RWPE2 (cell line): ENCODE data around the gene IFT22.
"Not testable (repeated sequence)": the region's sequence is repeated elsewhere in the genome, so short reads cannot be mapped to it uniquely, and the experiment has no call there.

Experiments
- ATAC-seq: fragments of 200-7000 bp; cut with Tn5 transposase; 3 replicates; pipeline ENCODE4 v1.9.1; 2021; ENCODE audit warnings: low read depth
- DNase-seq: peaks from one replicate; pipeline ENCODE4 v3.0.0-alpha.2; 2020; ENCODE audit warnings: low spot score
- H3K27ac ChIP-seq: fragments of 450-650 bp; 2 replicates; pipeline ENCODE4 v1.5.1; 2017; ENCODE audit warnings: mild to moderate bottlenecking; ENCODE audit not compliant: poor library complexity, severe bottlenecking
- H3K27me3 ChIP-seq: fragments of 250-450 bp; sonication (Bioruptor Pico); 2 replicates; pipeline ENCODE4 v1.5.1; 2021; ENCODE audit warnings: mild to moderate bottlenecking, moderate library complexity; ENCODE audit not compliant: insufficient read depth, poor library complexity, severe bottlenecking
- H3K36me3 ChIP-seq: fragments of 250-450 bp; sonication (Bioruptor Pico); 2 replicates; pipeline ENCODE4 v1.5.1; 2020; ENCODE audit warnings: low read depth, mild to moderate bottlenecking, moderate library complexity
- H3K4me1 ChIP-seq: fragments of 250-450 bp; sonication (Bioruptor Pico); 2 replicates; pipeline ENCODE4 v1.5.1; 2021; ENCODE audit warnings: mild to moderate bottlenecking, moderate library complexity; ENCODE audit not compliant: insufficient read depth, poor library complexity, severe bottlenecking
- H3K4me3 ChIP-seq: fragments of 250-450 bp; sonication (Bioruptor Pico); 2 replicates; pipeline ENCODE4 v1.5.1; 2021; ENCODE audit warnings: mild to moderate bottlenecking, moderate library complexity; ENCODE audit not compliant: severe bottlenecking
- H3K9me3 ChIP-seq: fragments of 250-450 bp; sonication (Bioruptor Pico); 2 replicates; pipeline ENCODE4 v1.5.1; 2021; ENCODE audit warnings: mild to moderate bottlenecking, moderate library complexity; ENCODE audit not compliant: severe bottlenecking
- TF ChIP-seq, protein P1 (sequence below): fragments of 450-650 bp; IDR thresholded peaks from one replicate; pipeline ENCODE4 v1.5.1; 2017; ENCODE audit warnings: mild to moderate bottlenecking, moderate library complexity; ENCODE audit not compliant: poor library complexity, severe bottlenecking

IFT22 gene

DNA sequence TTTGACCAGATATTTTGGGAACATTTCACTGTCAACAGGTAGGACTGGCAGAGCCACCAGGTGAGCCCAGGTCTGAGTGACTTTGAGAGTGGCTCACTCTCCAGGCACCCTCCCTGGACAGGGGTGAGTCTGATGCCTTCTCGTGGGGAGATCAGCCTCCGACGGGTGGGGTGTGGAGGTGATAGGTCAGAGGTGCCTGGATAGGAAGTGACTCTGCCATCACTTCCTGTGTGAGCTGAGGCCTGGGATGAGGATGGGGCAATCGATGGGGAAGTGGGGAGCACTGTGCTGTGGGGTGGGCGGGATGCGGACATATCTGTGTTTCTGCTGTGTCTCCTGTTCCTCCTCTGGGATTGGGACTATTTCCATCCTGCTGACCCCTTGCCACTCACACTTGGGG, 34.6 kb downstream of the IFT22 start:
- Histone ChIP-seq H3K27ac (no peak overlapping the region), H3K4me3 (no peak overlapping the region), H3K36me3 (no peaks in the 10 kb centered on the region), H3K27me3 (no peaks in the 10 kb centered on the region), H3K9me3 (no peaks in the 10 kb centered on the region), H3K4me1 (no peaks in the 10 kb centered on the region)
- DNase-seq (no peak), ATAC-seq (no peak)
- TF ChIP-seq, protein P1, sequence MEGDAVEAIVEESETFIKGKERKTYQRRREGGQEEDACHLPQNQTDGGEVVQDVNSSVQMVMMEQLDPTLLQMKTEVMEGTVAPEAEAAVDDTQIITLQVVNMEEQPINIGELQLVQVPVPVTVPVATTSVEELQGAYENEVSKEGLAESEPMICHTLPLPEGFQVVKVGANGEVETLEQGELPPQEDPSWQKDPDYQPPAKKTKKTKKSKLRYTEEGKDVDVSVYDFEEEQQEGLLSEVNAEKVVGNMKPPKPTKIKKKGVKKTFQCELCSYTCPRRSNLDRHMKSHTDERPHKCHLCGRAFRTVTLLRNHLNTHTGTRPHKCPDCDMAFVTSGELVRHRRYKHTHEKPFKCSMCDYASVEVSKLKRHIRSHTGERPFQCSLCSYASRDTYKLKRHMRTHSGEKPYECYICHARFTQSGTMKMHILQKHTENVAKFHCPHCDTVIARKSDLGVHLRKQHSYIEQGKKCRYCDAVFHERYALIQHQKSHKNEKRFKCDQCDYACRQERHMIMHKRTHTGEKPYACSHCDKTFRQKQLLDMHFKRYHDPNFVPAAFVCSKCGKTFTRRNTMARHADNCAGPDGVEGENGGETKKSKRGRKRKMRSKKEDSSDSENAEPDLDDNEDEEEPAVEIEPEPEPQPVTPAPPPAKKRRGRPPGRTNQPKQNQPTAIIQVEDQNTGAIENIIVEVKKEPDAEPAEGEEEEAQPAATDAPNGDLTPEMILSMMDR: no peak

DNA sequence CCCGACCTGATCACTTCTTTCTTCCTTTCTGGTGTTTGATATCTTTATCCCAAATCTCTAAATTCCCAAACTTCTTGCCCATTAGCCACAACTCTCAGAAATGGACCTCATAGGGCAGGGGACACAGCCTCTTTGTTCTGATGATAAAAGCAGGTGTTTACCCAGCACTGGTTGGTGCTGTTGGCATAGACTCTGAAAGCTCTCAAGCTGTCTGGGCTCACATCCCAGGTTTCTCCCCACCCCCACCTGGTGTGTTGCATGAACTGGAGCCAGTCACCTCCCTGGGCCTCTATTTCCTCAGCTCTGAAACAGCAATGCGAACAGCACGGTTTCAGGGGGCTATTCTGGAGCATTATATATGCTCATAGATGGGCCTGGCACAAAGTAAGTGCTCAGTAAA, 35.7 kb downstream of the IFT22 start:
- DNase-seq, H3K9me3 ChIP-seq, ATAC-seq, H3K36me3 ChIP-seq, H3K27ac ChIP-seq, H3K4me1 ChIP-seq, H3K4me3 ChIP-seq, H3K27me3 ChIP-seq: not testable (repeated sequence)

DNA sequence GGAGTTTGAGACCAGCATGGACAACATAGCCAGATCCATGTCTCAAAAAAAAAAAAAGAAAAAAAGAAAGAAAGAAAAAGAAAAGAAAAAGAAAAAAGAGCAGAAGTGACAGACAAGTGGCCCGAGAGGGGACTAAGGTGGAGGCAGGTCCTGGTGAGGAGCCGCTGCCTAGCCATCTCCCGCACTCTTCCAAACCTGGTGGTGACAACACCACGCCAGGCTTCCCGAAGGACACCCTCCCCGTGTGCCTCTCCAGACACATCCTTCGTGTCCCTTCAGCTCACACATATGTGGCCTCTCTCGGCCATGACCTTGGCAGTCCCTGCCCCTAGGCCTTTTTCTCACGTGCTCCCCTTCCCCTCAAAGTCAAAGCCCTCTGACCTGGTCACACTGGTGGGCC, 36.4 kb downstream of the IFT22 start:
- TF ChIP-seq, protein P1: no peak
- Histone ChIP-seq H3K4me1 (no peaks in the 10 kb centered on the region), H3K36me3 (no peaks in the 10 kb centered on the region), H3K27me3 (no peaks in the 10 kb centered on the region), H3K9me3 (no peaks in the 10 kb centered on the region), H3K27ac (no peak overlapping the region), H3K4me3 (no peak overlapping the region)
- no peak for ATAC-seq
- no peak for DNase-seq

DNA sequence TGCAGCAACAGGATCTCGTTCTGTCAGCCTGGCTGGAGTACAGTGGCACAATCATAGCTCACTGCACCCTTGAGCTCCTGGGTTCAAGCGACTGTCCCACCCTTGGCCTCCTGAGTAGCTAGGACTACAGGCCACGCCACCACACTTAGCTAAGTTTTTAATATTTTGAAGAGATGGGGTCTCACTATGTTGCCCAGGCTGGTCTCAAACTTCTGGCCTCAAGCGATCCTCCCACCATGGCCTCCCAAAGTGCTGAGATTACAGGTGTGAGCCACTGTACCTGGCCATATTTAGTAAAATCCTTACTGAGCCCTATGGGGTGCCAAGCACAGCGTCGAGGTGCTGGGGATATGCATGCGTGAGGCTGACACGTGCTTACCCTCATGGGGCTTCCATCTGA, 40.7 kb downstream of the IFT22 start:
- not testable (repeated sequence) for H3K4me1 ChIP-seq, H3K9me3 ChIP-seq, H3K4me3 ChIP-seq, DNase-seq, H3K27ac ChIP-seq, H3K27me3 ChIP-seq, H3K36me3 ChIP-seq, ATAC-seq

DNA sequence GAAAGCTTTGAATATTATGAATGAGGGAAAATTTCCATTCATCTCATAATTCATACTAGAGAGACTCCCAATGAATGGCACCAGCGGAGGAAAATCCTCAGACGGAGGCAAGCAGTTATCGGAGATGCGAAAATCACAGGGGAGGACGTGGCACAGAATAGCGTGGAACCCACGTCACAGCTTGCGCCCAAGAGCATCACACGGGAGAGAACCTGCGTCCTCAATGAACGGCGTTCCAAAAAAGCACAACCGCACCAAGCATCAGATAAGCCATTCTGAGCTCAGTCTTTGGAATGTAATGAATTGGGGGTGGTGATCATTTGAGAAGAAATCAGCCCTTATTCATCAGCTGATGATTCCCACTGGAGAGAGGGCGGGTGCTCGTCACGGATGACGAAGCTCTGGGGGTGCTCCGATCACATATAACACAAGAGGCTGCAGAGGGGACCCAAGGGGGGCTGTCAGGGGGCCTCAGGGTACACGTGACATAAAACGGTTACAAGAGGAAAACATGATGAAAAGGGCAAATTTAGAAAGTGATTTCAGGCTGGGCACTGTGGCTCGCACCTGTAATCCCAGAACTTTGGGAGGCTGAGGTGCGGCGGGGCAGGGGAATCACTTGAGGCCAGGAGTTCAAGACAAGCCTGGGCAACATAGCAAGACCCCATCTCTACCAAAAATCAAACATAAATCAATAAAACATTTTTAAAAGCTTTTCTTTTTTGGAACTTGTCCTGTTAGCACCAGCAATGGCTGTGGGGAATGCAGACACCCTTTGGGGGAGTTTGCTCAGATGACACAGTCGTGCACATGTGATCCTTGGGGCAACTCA, 42.9 kb downstream of the IFT22 start:
- Histone ChIP-seq H3K4me3 (no peak overlapping the region), H3K27me3 (no peaks in the 10 kb centered on the region), H3K27ac (no peak overlapping the region), H3K36me3 (no peaks in the 10 kb centered on the region), H3K4me1 (no peaks in the 10 kb centered on the region), H3K9me3 (no peaks in the 10 kb centered on the region)
- no peak for ATAC-seq
- DNase-seq: no peak
- TF ChIP-seq, protein P1: no peak

DNA sequence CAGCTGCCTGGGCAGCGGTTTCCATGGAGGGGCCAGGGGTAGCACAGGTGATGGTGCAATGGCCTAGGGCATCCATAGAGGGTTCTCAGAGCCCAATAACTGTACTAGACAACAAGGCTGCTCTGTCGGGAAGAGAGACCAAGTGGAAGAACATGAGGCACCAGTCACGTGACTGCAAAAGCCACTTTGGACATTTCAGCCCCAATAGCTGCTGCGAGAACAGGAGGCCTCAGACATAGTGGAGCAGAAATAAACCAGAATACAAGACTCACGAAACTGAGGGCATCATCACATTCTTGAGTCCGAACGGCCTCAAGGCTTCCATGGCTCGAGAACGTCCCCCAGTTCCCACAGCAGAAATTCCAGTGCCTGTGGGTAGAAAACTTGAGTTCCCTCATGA, 44.5 kb downstream of the IFT22 start:
- DNase-seq (no peak), ATAC-seq (no peak)
- Histone ChIP-seq H3K27ac (no peak overlapping the region), H3K4me1 (no peaks in the 10 kb centered on the region), H3K4me3 (no peak overlapping the region), H3K27me3 (no peaks in the 10 kb centered on the region), H3K9me3 (no peaks in the 10 kb centered on the region), H3K36me3 (no peaks in the 10 kb centered on the region)
- TF ChIP-seq, protein P1: no peak
